GM19467 (cell line): ENCODE measurements around the gene EDA.
"Not testable (repeated sequence)": the region's sequence is repeated elsewhere in the genome, so short reads cannot be mapped to it uniquely, and the experiment has no call there.

Source experiments
- ATAC-seq: cut with Tn5 transposase; IDR thresholded peaks from one replicate; pipeline ENCODE4 v1.9.1; 2021; ENCODE audit warnings: mild to moderate bottlenecking, moderate library complexity; ENCODE audit not compliant: unreplicated experiment

EDA gene

GRCh38 chrX:69741721-69742120 lies 125.8 kb downstream of the EDA start:
- ATAC-seq: no peak

- ATAC-seq: no peak
Observed at GRCh38 chrX:69746051-69746450, 130.1 kb downstream of the EDA start.

GRCh38 chrX:69748055-69748454 lies 132.1 kb downstream of the EDA start:
- no peak for ATAC-seq

- ATAC-seq: no peak
Observed at GRCh38 chrX:69759921-69760625, 144.2 kb downstream of the EDA start.

- ATAC-seq: no peak
Observed at GRCh38 chrX:69761633-69762032, 145.7 kb downstream of the EDA start.

- no peak for ATAC-seq
Observed at GRCh38 chrX:69762340-69762739, 146.4 kb downstream of the EDA start.

GRCh38 chrX:69793260-69793935 lies 177.5 kb downstream of the EDA start:
- no peak for ATAC-seq

GRCh38 chrX:69795702-69796101 lies 179.8 kb downstream of the EDA start:
- ATAC-seq: no peak

- no peak for ATAC-seq
Observed at GRCh38 chrX:69807400-69807799, 191.5 kb downstream of the EDA start.

- ATAC-seq: no peak
Observed at GRCh38 chrX:69808375-69808774, 192.5 kb downstream of the EDA start.

- ATAC-seq: no peak
Observed at GRCh38 chrX:69813677-69814076, 197.8 kb downstream of the EDA start.

- ATAC-seq: no peak
Observed at GRCh38 chrX:69815063-69815462, 199.2 kb downstream of the EDA start.

- ATAC-seq: no peak
Observed at GRCh38 chrX:69815519-69815918, 199.6 kb downstream of the EDA start.

GRCh38 chrX:69844636-69845035 lies 228.7 kb downstream of the EDA start:
- ATAC-seq: no peak

- not testable (repeated sequence) for ATAC-seq
Observed at GRCh38 chrX:69859999-69860398, 244.1 kb downstream of the EDA start.

GRCh38 chrX:69876221-69876620 lies 260.3 kb downstream of the EDA start:
- ATAC-seq: no peak

- no peak for ATAC-seq
Observed at GRCh38 chrX:69884210-69884609, 268.3 kb downstream of the EDA start.

GRCh38 chrX:69896046-69896445 lies 280.1 kb downstream of the EDA start:
- ATAC-seq: no peak

- no peak for ATAC-seq
Observed at GRCh38 chrX:69900491-69900890, 284.6 kb downstream of the EDA start.

- ATAC-seq: no peak
Observed at GRCh38 chrX:69906447-69906846, 290.5 kb downstream of the EDA start.

GRCh38 chrX:69914781-69915180 lies 298.9 kb downstream of the EDA start:
- no peak for ATAC-seq

- no peak for ATAC-seq
Observed at GRCh38 chrX:69919749-69920148, 303.8 kb downstream of the EDA start.

GRCh38 chrX:69932323-69932722 lies 316.4 kb downstream of the EDA start:
- ATAC-seq: no peak
